Omental fat pad (tissue), 4 donors: ENCODE measurements around the gene BAHD1. TPM values are rescaled to one million over a fixed set of nuclear protein-coding genes. Genes with fewer than 3 reads are reported as not detected.

Experiments used
- ATAC-seq: fragments of 150-250 bp; one replicate; pipeline ENCODE4 v1.9.1; 2016; ENCODE audit warnings: mild to moderate bottlenecking, moderate library complexity; ENCODE audit not compliant: low FRiP score
- DNase-seq: peaks from one replicate; pipeline ENCODE4 v3.0.0-alpha.2; 2019; ENCODE audit warnings: low spot score
- CTCF ChIP-seq, 3 donors: fragments of 450-650 bp; IDR thresholded peaks; one replicate each; pipeline ENCODE4 v1.5.1; 2016 to 2017; ENCODE audit warnings: antibody characterized with exemption in 3 of 3, mild to moderate bottlenecking in 3 of 3, moderate library complexity in 2 of 3
- total RNA-seq, 4 donors: library from RNA; depleted of rRNA; stranded (reverse); fragments of >200 nt; gene quantifications; one replicate each; pipeline ENCODE4 v1.1.0, GENCODE V29; 2016

The BAHD1 gene
- total RNA-seq, 4 donors from 2014 or later, result 9.7 to 17.4 (median 11.4) TPM

- no peak for TF ChIP-seq CTCF (IDR thresholded peaks at IDR 0.05)
- ATAC-seq, result peak; percentile 100
Measured at GRCh38 chr15:40405501-40406381, 35.0 kb upstream of the BAHD1 start, which contains the start of gene IVD. IVD (plus strand) TSS chr15:40405795; CDS start chr15:40405828, 33 bp downstream.

GRCh38 chr15:40407330-40407990, 33.3 kb upstream of the BAHD1 start:
- no peak for TF ChIP-seq CTCF (IDR thresholded peaks at IDR 0.05)
- ATAC-seq, result no peak
- DNase-seq, result no peak

More at GRCh38 chr15:40405501-40406381, 35.0 kb upstream of the BAHD1 start, which contains the start of gene IVD:
- DNase-seq, result peak; percentile 66

GRCh38 chr15:40409366-40409765, 31.4 kb upstream of the BAHD1 start:
- no peak for ATAC-seq

GRCh38 chr15:40410476-40410875, 30.3 kb upstream of the BAHD1 start:
- TF ChIP-seq CTCF (IDR thresholded peaks at IDR 0.05), result no peak
- ATAC-seq (no peak), DNase-seq (no peak)

More at GRCh38 chr15:40409366-40409765, 31.4 kb upstream of the BAHD1 start:
- no peak for TF ChIP-seq CTCF (IDR thresholded peaks at IDR 0.05)
- no peak for DNase-seq

GRCh38 chr15:40412095-40412759, 28.5 kb upstream of the BAHD1 start:
- DNase-seq, result no peak
- TF ChIP-seq CTCF (IDR thresholded peaks at IDR 0.05), result no peak
- no peak for ATAC-seq

GRCh38 chr15:40413036-40413435, 27.7 kb upstream of the BAHD1 start:
- no peak for ATAC-seq
- no peak for DNase-seq
- TF ChIP-seq CTCF (IDR thresholded peaks at IDR 0.05), result no peak
